Fibroblast of peridontal ligament (primary cell): Measurements from ENCODE around the gene LRRC72.
"Not testable (repeated sequence)": the region's sequence is repeated elsewhere in the genome, so short reads cannot be mapped to it uniquely, and the experiment has no call there.

Source experiments
- DNase-seq: peaks from one replicate; pipeline ENCODE4 v3.0.0-alpha.2; 2010; ENCODE audit errors: extremely low read depth

The LRRC72 gene

DNA sequence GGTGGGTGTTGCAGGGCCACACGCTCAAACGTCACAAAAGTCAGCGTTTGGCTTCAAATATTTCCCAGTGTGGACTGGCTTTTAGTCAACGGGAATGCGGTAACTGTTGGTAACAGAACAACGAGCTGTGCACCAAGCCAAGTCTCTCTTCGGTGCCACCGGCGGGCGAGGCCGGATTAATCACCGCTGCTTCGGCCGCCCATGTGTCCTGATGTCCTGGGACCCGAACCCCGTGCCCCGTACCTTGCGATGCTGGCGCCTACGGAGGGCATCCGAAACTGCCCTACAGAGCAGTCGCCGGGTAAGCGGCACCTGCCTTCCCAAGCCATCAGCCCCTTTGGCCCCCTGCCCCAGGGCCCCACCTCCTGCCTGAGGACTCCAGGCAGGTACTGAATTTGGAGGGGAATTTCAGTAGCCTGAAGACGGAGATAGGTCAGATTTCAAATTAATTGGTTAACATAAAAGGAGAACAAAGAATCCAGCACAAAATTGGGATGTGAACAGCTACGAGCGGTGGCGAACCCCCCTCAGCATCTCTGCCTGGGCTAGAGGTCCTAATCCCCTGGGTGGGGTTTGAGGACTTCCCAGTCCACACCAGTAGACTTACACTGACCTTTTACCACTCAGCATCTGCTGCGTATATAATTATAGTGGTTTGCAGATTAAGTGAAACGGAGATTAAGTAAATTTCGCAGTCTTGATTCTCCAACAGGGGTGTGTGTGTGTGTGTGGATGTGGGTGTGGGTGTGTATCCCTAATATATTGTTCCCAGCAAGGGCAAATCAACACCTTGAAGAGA is at the start of gene LRRC72:
LRRC72 (plus strand) TSS at position 84 of the 799 bp plus-strand sequence; CDS start at position 212, 128 bp downstream.
- DNase-seq, result no peak

DNA sequence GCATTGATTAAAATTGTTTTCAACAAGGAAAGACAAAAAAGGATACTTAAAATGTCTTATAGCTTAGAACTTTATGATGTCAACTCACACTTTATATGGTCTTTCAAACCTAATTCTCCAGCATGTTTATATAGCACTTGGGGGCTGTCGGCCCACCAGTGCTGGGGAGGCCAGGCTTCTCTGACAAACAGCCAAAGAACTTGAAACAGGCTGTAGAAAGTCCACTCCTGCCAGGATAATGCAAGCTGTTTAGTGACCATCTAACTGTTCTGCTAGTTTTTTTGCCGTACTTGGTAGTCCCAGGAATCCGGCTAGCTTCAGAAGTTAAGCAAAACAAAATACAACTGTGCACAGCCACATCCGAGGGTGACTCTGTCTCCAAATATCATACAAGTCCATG is 47.5 kb upstream of the LRRC72 start:
- DNase-seq, result no peak

DNA sequence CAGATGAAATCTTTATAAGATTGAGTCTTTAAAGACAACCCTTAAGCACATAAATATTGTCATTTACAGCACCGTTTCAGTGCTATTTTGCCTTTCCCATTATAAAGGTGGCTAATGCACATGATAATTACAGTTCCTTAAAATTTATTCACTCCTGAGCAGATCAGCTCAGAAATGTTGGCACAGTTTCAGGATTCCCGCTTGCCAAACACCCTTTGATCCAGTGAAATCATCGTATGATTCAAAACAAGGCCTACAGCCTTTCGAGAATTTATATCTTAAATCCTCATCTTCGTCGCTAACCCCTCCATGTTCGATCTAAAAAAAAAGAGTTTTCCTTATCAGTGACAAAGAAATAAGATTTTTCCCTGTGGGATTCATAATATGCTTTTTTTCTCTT is 47.0 kb upstream of the LRRC72 start:
- DNase-seq, result no peak

DNA sequence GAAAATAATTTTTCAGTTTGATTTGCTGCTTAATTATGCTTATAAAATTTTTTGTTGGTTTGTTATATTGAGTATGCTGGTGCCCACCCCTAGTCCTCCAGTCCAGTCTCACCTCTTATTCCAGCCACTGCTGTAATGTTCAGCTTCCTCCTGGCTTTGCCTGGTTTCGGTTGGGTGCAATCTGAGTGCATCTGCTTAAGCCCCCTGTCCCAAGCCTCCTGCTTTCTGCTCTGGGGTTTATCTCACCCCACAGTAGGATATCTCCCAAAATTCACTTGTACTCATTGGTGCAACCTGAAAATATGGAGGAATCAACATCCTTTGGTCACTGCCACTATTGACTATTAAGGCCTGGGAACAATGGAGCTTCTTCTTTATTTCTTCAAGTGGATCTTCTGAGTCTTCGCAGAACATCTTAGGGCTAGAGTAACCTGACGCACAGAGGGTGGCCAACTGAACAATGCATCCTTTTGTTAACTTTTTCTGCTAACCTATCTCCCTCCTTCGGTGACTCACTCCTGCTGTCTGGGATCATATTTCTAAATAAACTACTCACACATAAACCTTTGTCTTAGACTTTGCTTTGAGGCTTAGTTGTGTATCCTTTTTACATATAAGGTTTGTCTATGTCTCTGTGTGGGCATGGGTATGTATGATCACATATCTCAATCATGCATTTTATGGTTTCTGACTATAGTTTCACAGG is 42.0 kb upstream of the LRRC72 start:
- peak; percentile 13 for DNase-seq

DNA sequence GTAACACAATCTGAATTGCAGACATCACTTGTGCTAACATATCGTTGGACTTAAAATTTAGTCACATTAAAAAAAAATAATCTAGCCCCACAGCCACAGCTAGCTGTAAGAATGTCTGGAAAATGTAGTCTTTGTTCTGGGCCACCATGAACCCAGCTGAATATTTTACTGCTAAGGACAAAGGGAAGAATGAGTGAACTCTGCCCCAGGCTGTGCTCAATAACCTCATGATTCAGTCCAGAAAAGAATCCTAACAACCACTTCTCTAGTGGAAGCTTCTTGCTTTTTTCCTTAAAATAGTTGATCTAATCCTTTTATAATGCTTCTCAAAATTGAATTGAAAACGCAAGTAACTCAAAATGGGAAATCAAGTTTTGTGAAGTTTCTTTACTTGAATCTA is 35.5 kb upstream of the LRRC72 start:
- no peak for DNase-seq

DNA sequence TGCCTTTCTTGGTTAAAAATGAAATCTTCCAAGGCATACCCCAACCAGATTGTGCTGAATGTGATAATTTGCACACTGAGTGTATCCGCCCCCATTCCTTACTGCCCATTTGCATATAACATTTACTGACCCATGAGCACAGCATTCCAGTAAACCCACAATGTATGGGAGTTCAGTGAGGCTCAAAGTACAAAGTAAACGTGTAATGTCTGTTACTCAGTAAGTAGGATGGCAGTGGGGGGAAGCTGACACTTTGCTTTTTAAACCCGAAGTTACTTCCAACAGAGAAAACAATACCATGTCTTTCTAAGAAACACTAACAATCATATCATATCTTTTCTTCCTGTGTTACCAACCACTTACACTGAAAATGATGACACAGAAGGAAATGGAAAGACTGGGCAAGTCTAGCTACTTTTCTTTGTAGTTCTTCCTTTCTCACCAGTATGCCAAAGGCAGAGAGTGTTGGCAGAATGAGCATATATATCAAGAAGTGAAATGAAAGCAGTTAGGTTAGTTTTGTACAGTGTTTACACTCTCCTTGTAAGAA is 34.0 kb upstream of the LRRC72 start:
- DNase-seq, result peak; percentile 45

DNA sequence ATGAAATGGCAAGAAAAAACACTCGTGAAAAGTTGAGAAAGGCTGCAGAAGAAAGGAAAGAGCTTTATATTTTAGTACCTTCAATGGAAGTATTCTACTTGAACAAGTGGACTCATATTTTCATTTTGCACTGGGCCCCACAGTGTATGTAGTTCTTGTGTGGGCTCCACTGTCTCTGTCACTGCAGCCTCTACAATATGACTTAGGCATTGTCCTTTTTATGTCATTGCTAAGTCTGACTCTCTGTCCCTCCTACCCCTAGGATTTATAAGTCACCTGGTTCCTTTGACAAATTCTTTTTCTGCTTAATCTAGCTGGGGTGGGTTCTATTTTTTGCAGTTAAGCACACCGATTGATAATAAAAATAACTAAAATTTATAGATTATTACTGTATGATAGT is 33.4 kb upstream of the LRRC72 start:
- DNase-seq, result no peak

DNA sequence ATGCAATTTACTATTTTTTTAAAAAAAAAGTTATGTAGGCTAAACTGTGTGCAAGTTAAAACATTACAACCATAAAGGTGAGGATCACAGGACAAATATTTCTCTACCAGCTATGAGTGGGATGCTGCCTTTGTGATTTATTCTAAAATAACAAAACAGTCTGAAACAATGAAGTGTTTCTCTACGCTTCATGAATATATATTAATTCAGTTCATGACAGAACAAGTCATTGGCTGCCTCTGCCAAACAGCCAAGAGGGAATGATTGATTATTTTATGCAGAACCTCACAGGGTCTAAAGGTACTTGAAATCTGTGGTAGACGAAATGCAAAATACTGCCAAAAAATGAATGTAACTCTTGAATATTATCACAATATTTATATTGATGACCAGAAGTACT is 32.1 kb upstream of the LRRC72 start:
- no peak for DNase-seq

DNA sequence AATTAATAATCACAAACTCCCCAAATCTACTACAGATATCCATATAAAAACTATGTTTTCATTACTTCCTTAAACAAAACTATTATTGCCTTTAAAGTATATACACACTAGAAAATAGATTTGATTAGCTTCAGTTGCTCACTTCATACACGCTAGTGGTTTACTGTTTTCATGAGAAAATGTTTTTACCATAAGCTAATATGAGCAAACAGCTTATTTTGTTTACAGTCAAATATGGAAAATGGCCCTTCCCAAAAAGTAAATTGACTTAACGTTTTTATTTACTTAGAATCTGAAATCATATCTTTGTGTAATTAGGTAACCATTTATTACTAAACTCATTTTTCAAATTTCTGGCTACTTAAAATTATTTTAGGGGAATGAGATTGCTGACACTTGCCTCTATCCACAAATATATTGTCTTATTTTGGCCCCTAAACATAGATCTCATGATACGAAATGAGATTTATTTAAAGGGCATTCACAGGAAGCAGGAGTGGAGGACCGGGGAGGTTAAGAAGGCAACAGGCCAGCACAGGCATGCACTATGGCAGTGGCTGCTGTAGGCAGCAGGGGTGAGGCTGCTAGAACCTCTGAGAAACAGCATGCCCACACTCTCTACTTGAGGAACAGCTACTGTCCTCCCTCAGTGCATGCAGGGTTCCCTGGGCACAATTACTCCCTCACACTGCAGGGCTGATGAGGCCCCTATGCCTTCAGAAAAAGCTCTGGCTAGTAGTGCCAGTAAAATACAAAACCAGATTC is 31.5 kb upstream of the LRRC72 start:
- no peak for DNase-seq

DNA sequence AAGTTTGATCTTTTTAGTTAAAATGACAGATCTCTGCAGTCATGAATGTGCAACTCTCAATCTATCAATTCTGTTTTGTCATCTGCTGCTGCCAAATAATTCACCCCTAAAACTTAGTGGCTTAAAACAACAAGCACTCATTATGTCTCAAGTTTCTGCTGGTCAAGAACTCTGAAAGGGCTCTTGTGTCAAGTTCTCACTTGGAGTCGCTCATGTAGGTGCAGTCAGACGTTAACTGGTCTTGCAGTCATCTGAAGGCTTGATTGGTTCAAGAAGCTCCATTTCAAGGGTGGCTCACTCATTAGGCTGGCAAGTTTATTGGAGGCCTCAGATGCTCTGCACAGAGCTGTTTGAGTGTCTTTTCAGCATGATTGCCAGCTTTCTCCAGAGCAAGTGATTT is 28.5 kb upstream of the LRRC72 start:
- DNase-seq, result no peak

DNA sequence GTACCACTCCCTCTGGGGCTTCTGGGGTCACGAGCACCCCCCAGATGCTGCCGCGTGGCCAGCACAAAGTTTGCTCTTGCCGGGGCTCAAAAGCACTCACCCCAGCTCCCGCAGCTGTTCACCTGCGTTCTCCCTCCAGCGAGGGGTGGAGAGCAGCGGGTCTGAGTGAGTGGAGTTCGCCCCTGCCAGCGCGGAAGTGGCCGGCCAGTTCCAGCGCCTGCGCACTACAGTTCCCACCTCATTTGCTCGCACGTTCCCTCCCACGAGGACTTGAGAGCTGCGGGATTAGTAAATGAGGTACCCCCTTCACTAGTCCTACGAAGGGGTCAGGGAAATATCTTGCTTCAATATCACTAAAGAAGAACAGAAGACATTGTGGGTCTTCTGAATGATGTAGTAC is 24.3 kb upstream of the LRRC72 start:
- no peak for DNase-seq

DNA sequence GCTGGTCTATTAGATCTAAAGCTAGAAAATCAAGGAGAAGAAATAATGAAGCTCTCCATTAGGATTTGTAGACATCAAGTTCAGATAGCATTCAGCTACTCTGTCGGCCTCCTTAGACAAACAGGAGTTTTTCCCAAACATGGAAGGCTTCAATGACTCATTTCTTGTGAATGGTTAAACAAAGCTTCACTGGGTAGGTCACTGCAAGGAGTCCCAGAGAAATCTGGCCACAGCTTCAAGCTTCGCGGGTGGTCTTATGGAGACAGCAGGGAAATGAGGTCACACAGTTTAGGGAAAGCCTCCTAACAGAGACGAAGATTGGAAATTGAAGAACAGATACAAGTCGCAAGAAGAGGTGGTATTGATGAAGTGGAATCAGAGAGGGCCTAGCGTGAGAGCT is 22.6 kb upstream of the LRRC72 start:
- DNase-seq, result peak; percentile 31

DNA sequence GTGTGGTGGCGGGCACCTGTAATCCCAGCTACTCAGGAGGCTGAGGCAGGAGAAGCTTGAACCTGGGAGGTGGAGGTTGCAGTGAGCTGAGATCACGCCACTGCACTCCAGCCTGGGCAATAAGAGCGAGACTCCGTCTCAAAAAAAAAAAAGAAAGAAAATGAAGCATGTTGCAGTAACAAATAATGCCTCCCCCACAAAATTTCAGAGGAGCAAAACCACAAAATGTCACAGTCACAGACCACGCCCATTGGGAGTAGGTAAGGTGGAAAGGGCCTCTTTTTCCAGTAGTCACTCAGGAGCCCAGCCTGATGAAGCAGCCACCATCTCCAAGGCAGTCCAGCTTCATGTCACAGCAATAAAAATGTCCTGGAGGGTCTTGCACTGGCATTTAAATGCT is 20.2 kb upstream of the LRRC72 start:
- not testable (repeated sequence) for DNase-seq

DNA sequence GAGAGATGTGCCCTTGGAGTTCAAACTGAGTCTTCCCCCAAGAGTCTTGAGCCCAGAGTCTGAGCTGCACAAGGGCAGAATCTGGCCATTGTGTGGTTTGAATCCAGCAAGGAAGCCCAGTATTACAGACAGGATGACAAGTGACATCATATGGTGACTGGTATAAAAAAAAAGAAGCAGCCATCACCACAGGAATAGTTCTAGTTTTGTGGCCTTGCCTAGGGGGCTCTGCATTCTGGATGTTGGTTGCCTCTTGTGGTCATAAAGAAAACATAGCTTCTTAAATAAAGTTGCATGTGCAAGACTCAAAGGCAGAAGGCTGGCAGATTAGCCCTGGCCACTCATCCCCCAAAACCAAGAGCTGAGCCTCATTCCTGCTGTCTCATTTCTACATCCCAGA is 16.8 kb upstream of the LRRC72 start:
- no peak for DNase-seq

DNA sequence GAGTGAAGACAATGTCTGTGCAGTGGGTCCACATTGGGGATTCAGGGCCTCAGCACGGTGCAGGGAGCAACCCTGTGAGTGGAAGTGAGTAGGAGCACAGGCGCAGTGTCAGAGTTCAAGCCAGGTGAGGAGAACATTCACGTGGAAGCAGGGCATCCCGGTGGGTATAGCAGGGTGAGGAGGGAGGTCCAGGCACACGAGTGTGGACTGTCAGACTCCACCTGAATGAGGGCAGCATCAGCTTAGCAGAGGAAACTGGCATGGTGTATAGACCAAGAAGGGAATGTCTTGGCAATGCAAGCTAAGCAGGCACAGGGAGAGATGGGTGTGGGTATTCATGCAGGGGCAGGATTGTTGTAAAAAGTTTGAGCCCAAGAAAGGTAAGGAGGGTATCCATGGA is 15.3 kb upstream of the LRRC72 start:
- DNase-seq, result no peak

DNA sequence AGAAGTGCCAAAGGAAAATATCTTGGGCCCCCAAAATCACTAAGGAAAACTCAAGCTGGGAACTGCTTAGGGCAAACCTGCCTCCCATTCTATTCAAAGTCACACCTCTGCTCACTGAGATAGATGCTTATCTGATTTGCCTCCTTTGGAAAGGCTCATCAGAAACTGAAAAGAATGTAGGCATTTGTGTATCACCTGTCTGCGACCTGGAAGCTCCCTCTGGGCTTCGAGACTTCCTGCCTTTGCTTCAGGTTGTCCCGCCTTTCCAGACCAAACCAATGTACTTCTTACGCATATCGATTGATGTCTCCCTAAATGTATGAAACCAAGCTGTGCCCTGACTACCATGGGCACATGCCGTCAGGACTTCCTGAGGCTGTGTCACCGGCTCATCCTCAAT is 14.5 kb upstream of the LRRC72 start:
- DNase-seq, result no peak

DNA sequence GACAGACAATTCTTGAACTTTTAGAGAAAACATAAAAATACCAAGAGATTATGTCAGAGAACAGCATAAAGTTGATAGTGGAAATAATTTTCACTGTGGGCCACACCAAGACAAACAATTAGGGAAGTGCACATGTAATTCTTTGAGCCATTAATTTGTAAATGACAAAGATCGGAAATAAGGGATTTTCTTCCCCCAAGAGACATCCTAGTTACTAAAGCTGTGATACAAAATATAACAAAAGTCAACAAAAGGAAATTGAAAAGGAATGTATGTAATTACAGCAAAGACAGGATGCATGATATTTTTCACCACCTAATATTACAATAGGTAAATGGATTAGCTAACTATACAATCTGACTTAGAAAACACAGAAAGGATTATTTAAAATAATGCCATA is 12.4 kb upstream of the LRRC72 start:
- DNase-seq, result no peak

DNA sequence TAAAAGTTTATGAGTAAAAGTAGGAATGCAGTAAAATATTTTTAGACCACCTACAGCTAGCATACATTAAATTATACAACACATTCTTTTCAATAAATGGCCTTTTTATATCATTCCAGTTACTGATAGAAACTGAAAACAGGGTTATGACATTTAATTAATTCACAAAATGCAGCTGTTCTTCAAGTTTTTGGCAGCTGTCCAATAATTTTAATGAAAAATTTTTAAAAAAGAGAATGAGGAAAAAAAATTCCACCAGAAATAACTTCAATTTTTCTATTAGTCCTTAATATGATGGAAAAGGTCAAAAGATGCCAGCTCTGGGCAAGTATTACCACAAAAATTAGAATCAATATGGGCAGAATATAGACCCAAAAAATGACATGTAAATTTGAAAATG is 11.9 kb upstream of the LRRC72 start:
- DNase-seq, result no peak

DNA sequence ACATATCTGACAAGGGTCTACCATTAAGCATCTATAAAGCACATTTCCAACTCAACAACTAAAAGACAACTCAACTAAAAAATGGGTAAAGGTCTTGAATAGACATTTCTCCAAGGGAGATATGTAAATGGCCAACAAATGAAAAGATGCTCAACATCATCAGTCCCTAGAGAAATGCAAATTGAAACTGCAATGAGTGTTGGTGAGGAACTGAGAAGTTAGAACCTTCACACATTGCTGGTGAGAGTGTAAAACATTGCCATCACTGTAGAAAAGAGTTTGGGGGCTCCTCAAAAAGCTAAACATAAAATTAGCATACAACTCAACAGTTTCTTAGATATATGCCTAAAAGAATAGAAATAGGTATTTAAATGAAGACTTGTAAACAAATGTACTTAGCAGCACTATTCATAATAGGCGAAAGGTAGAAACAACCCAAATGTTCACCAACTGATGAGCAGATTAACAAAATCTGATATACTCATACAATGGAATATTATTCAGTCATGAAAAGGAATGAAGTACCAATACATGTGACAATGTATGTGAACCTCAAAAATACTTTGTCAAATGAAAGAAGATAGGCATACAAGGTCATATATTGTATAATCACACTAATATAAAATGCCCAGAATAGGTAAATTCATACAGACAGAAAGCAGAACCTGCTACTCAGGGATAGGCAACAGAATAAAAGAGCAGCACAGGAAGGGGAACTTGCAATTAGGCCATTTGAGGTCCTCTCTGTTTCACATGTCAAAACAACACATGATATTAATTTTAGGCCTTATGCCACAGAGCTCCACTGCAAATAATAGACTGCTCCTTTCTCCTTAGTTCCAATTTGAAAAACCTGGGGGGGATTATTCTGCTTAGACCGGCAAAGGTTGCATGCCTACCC is 10.6 kb upstream of the LRRC72 start:
- DNase-seq, result no peak

DNA sequence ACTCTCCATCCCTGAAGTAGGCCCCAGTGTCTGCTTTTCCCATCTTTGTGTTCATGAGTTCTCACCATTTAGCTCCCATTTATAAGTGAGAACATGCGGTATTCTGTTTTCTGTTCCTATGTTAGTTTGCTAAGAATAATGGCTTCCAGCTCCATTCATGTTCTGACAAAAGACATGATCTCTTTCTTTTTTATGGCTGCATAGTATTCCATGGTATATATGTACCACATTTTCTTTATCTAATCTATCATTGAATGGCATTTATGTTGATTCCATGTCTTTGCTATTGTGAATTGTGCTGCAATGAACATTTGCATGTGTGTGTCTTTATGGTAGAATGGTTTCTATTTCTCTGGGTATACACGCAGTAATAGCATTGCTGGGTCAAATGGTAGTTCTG is 6.6 kb upstream of the LRRC72 start:
- not testable (repeated sequence) for DNase-seq

DNA sequence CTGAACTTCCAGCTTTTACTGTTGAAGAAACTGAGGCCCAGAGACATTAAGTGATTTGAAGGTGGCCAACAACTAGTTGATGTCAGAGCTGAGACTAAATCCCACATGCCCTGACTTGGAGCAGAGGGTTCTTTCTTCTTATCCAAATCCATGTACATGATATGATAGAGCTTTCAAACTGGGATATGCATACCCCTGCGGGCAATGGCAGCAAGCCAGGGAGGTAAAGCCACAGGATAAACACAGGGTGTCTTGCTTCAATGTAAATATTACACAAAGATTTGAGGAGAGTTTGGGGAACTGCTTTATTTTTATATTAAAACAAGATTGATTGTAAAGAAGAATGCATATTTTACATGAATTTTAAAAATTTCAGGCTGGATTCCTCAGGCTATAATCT is 2.3 kb upstream of the LRRC72 start:
- DNase-seq, result no peak
